Stimulated activated naive B cell treated with anti-CD40 and anti-IgM and Interleukin-4, amounts not matched to agents 10 μg/mL and 1 μg/mL and 100 μg/mL, for 72 hours (primary cell): ENCODE data around the gene B3GAT3.
"Not testable (repeated sequence)": the region's sequence is repeated elsewhere in the genome, so short reads cannot be mapped to it uniquely, and the experiment has no call there.

Source experiments
- ATAC-seq, 2 donors: fragments of 150-1000 bp; cut with Tn5 transposase; replicated peaks; 2 replicates each; pipeline ENCODE4 v1.10.0; 2021; ENCODE audit warnings: moderate library complexity in 1 of 2
- DNase-seq: peaks from one replicate; pipeline ENCODE4 v3.0.0; 2021
- H3K27ac Mint-ChIP-seq: one replicate; pipeline ENCODE4 v1.8.0; 2022; ENCODE audit warnings: mild to moderate bottlenecking, mixed read lengths
- H3K27me3 Mint-ChIP-seq, 2 donors: one replicate each; pipeline ENCODE4 v1.8.0; 2022; ENCODE audit warnings: mixed read lengths in 2 of 2
- H3K36me3 Mint-ChIP-seq, 2 donors: one replicate each; pipeline ENCODE4 v1.8.0; 2022; ENCODE audit warnings: mixed read lengths in 2 of 2, mild to moderate bottlenecking in 1 of 2
- H3K4me1 Mint-ChIP-seq, 2 donors: one replicate each; pipeline ENCODE4 v1.8.0; 2022; ENCODE audit warnings: mixed read lengths in 2 of 2, mild to moderate bottlenecking in 1 of 2
- H3K4me3 Mint-ChIP-seq, 2 donors: one replicate each; pipeline ENCODE4 v1.8.0; 2022; ENCODE audit warnings: mild to moderate bottlenecking in 2 of 2, mixed read lengths in 2 of 2, moderate library complexity in 1 of 2
- H3K9me3 Mint-ChIP-seq, 2 donors: one replicate each; pipeline ENCODE4 v1.8.0; 2022; ENCODE audit warnings: mixed read lengths in 2 of 2, mild to moderate bottlenecking in 1 of 2

Gene B3GAT3

GRCh38 chr11:62591448-62592145 is 30.2 kb downstream of the B3GAT3 start, which contains the start of gene TUT1:
Gene TUT1 (minus strand): TSS chr11:62591523. CDS start chr11:62591485, 38 bp downstream.
- peaks cover 21 to 46% of the 10 kb centered on the region in 2 donors for H3K4me1 Mint-ChIP-seq
- peaks cover 37 to 47% of the 10 kb centered on the region in 2 donors for H3K36me3 Mint-ChIP-seq

GRCh38 chr11:62588966-62589637 is 32.7 kb downstream of the B3GAT3 start:
- peak overlapping the region in 1 of 2 donors; percentile 17 for H3K4me3 Mint-ChIP-seq
- H3K27ac Mint-ChIP-seq: peak overlapping the region; percentile 25
- H3K9me3 Mint-ChIP-seq: no peaks in the 10 kb centered on the region
- peaks cover 23 to 38% of the 10 kb centered on the region in 2 donors for H3K36me3 Mint-ChIP-seq
- DNase-seq (no peak), ATAC-seq (no peak)
- H3K27me3 Mint-ChIP-seq: no peaks in the 10 kb centered on the region
- H3K4me1 Mint-ChIP-seq: peaks cover 19 to 32% of the 10 kb centered on the region in 2 donors

More at GRCh38 chr11:62591448-62592145, 30.2 kb downstream of the B3GAT3 start, which contains the start of gene TUT1:
- ATAC-seq: peak; percentile 89 to 95
- peak; percentile 96 for DNase-seq
- Mint-ChIP-seq H3K27ac (peak within 1 kb of the TSS; percentile 99), H3K27me3 (no peaks in the 10 kb centered on the region), H3K4me3 (peak within 1 kb of the TSS; percentile 92 to 97), H3K9me3 (no peaks in the 10 kb centered on the region)

GRCh38 chr11:62585356-62585755 is 36.4 kb downstream of the B3GAT3 start:
- not testable (repeated sequence) for H3K27me3 Mint-ChIP-seq, H3K27ac Mint-ChIP-seq, H3K4me3 Mint-ChIP-seq, H3K9me3 Mint-ChIP-seq, DNase-seq, ATAC-seq, H3K4me1 Mint-ChIP-seq
- peaks cover 15 to 25% of the 10 kb centered on the region in 2 donors for H3K36me3 Mint-ChIP-seq

GRCh38 chr11:62581735-62582134 is 40.1 kb downstream of the B3GAT3 start:
- H3K4me3 Mint-ChIP-seq, H3K9me3 Mint-ChIP-seq, ATAC-seq, H3K4me1 Mint-ChIP-seq, H3K27ac Mint-ChIP-seq, H3K27me3 Mint-ChIP-seq, DNase-seq: not testable (repeated sequence)
- H3K36me3 Mint-ChIP-seq: peaks cover 24 to 36% of the 10 kb centered on the region in 2 donors

- H3K27ac Mint-ChIP-seq: peak overlapping the region; percentile 57
- H3K9me3 Mint-ChIP-seq: no peaks in the 10 kb centered on the region
- peaks cover 4 to 7% of the 10 kb centered on the region in 2 donors for H3K4me1 Mint-ChIP-seq
- no peak for DNase-seq
- H3K4me3 Mint-ChIP-seq: no peak overlapping the region
- no peak for ATAC-seq
- H3K27me3 Mint-ChIP-seq: no peaks in the 10 kb centered on the region
- peaks cover 24 to 38% of the 10 kb centered on the region in 2 donors for H3K36me3 Mint-ChIP-seq
Observed at GRCh38 chr11:62580959-62581715, 40.6 kb downstream of the B3GAT3 start.

GRCh38 chr11:62579252-62579651 is 42.5 kb downstream of the B3GAT3 start:
- H3K36me3 Mint-ChIP-seq: peaks cover 34 to 49% of the 10 kb centered on the region in 2 donors
- H3K4me3 Mint-ChIP-seq: no peak overlapping the region
- H3K9me3 Mint-ChIP-seq: no peaks in the 10 kb centered on the region
- peaks cover 16 to 25% of the 10 kb centered on the region in 2 donors for H3K4me1 Mint-ChIP-seq
- DNase-seq (no peak), ATAC-seq (no peak)
- no peak overlapping the region for H3K27ac Mint-ChIP-seq
- no peaks in the 10 kb centered on the region for H3K27me3 Mint-ChIP-seq

GRCh38 chr11:62578541-62578940 is 43.2 kb downstream of the B3GAT3 start:
- ATAC-seq: no peak
- H3K36me3 Mint-ChIP-seq: peaks cover 34 to 48% of the 10 kb centered on the region in 2 donors
- no peaks in the 10 kb centered on the region for H3K27me3 Mint-ChIP-seq
- no peak overlapping the region for H3K27ac Mint-ChIP-seq
- H3K9me3 Mint-ChIP-seq: no peaks in the 10 kb centered on the region
- no peak overlapping the region for H3K4me3 Mint-ChIP-seq
- H3K4me1 Mint-ChIP-seq: peaks cover 18 to 26% of the 10 kb centered on the region in 2 donors
- DNase-seq: no peak

- Mint-ChIP-seq H3K36me3 (peaks cover 48 to 61% of the 10 kb centered on the region in 2 donors), H3K27ac (peak overlapping the region; percentile 26), H3K27me3 (no peaks in the 10 kb centered on the region)
Observed at GRCh38 chr11:62577046-62577714, 44.6 kb downstream of the B3GAT3 start.

GRCh38 chr11:62575837-62576236 is 45.9 kb downstream of the B3GAT3 start:
- DNase-seq (no peak), ATAC-seq (no peak)
- Mint-ChIP-seq H3K27ac (peak overlapping the region; percentile 80), H3K9me3 (no peaks in the 10 kb centered on the region), H3K4me3 (peak overlapping the region; percentile 94 to 97), H3K36me3 (peaks cover 54 to 67% of the 10 kb centered on the region in 2 donors), H3K4me1 (peaks cover 36 to 53% of the 10 kb centered on the region in 2 donors), H3K27me3 (no peaks in the 10 kb centered on the region)

More at GRCh38 chr11:62577046-62577714, 44.6 kb downstream of the B3GAT3 start:
- H3K9me3 Mint-ChIP-seq: no peaks in the 10 kb centered on the region
- H3K4me3 Mint-ChIP-seq: no peak overlapping the region
- DNase-seq: no peak
- no peak for ATAC-seq
- H3K4me1 Mint-ChIP-seq: peaks cover 25 to 39% of the 10 kb centered on the region in 2 donors

- H3K4me3 Mint-ChIP-seq: peak overlapping the region; percentile 94 to 97
- peaks cover 40 to 60% of the 10 kb centered on the region in 2 donors for H3K4me1 Mint-ChIP-seq
- DNase-seq (no peak), ATAC-seq (no peak)
- peak overlapping the region; percentile 99 for H3K27ac Mint-ChIP-seq
- H3K36me3 Mint-ChIP-seq: peaks cover 58 to 72% of the 10 kb centered on the region in 2 donors
- no peaks in the 10 kb centered on the region for H3K9me3 Mint-ChIP-seq
- H3K27me3 Mint-ChIP-seq: no peaks in the 10 kb centered on the region
Observed at GRCh38 chr11:62575156-62575555, 46.6 kb downstream of the B3GAT3 start.

- Mint-ChIP-seq H3K27ac (peak overlapping the region; percentile 99), H3K27me3 (no peaks in the 10 kb centered on the region), H3K36me3 (peaks cover 59 to 77% of the 10 kb centered on the region in 2 donors), H3K9me3 (no peaks in the 10 kb centered on the region), H3K4me1 (peaks cover 40 to 63% of the 10 kb centered on the region in 2 donors), H3K4me3 (peak overlapping the region; percentile 94 to 97)
- ATAC-seq (peak; percentile 17 to 24), DNase-seq (no peak)
Observed at GRCh38 chr11:62574363-62575071, 47.3 kb downstream of the B3GAT3 start.

GRCh38 chr11:62573592-62574362 is 48.0 kb downstream of the B3GAT3 start, which contains the start of gene EEF1G:
Gene EEF1G (minus strand): TSS chr11:62573891. CDS start chr11:62573842, 49 bp downstream.
- no peaks in the 10 kb centered on the region for H3K27me3 Mint-ChIP-seq
- H3K36me3 Mint-ChIP-seq: peaks cover 62 to 78% of the 10 kb centered on the region in 2 donors
- H3K4me1 Mint-ChIP-seq: peaks cover 40 to 63% of the 10 kb centered on the region in 2 donors
- H3K27ac Mint-ChIP-seq: peak within 1 kb of the TSS; percentile 99
- DNase-seq (peak; percentile 99), ATAC-seq (peak; percentile 92 to 93)
- no peaks in the 10 kb centered on the region for H3K9me3 Mint-ChIP-seq
- peak within 1 kb of the TSS; percentile 94 to 97 for H3K4me3 Mint-ChIP-seq
